H1 (cell line): Measurements from ENCODE around the gene GOLGA6L9. TPM values are rescaled to one million over a fixed set of nuclear protein-coding genes. Genes with fewer than 3 reads are reported as not detected.
"Not testable (repeated sequence)": the region's sequence is repeated elsewhere in the genome, so short reads cannot be mapped to it uniquely, and the experiment has no call there.

ENCODE experiments used
- CTCF ChIA-PET: fragments of 300-600 bp; sonication (Branson Sonifier 250); formaldehyde crosslinking; loops from one replicate; lab custom pipeline; 2021; ENCODE audit not compliant: partially characterized antibody; lab: Charles Lee
- POLR2A ChIA-PET: fragments of 300-600 bp; sonication (Branson Sonifier 250); formaldehyde crosslinking; loops from one replicate; lab custom pipeline; 2021; ENCODE audit warnings: inconsistent platforms; ENCODE audit not compliant: partially characterized antibody; lab: Charles Lee
- DNase-seq, 2 experiments: peaks; one replicate each; pipeline versions ENCODE4 v3.0.0 to v3.0.0-alpha.2; 2010 to 2022; ENCODE audit warnings: low spot score in 2 of 2, low read depth in 1 of 2, mixed read lengths in 1 of 2
- FAIRE-seq: peaks from 2 replicates; lab custom pipeline; 2011; peaks lifted over from hg19 to GRCh38; lab: Jason Lieb, UNC
- H2AFZ ChIP-seq: 2 replicates; pipeline ENCODE4 v1.8.1; 2012; ENCODE audit warnings: low read length, inconsistent platforms
- H2AK5ac ChIP-seq: 2 replicates; pipeline ENCODE4 v1.6.1; 2013; ENCODE audit warnings: low read depth, low read length
- H2BK120ac ChIP-seq: replicated peaks from 2 replicates; pipeline ENCODE3; 2013; ENCODE audit warnings: low read depth, low read length, inconsistent platforms
- H2BK12ac ChIP-seq: 2 replicates; pipeline ENCODE4 v1.6.1; 2013; ENCODE audit warnings: low read depth, low read length
- H2BK15ac ChIP-seq: 2 replicates; pipeline ENCODE4 v1.6.1; 2013; ENCODE audit warnings: low read length
- H2BK20ac ChIP-seq: 2 replicates; pipeline ENCODE4 v1.6.1; 2013; ENCODE audit warnings: low read length
- H2BK5ac ChIP-seq: 2 replicates; pipeline ENCODE4 v1.6.1; 2013; ENCODE audit warnings: low read depth, low read length
- H3K14ac ChIP-seq: 2 replicates; pipeline ENCODE4 v1.6.1; 2013; ENCODE audit warnings: inconsistent platforms; ENCODE audit not compliant: insufficient read length
- H3K18ac ChIP-seq: 2 replicates; pipeline ENCODE4 v1.6.1; 2013; ENCODE audit warnings: low read length; ENCODE audit errors: extremely low read depth
- H3K23ac ChIP-seq: 2 replicates; pipeline ENCODE4 v1.6.1; 2013; ENCODE audit warnings: inconsistent platforms; ENCODE audit not compliant: insufficient read length
- H3K23me2 ChIP-seq: 2 replicates; pipeline ENCODE4 v1.6.1; 2013; ENCODE audit warnings: low read depth, low read length
- H3K27ac ChIP-seq: 2 replicates; pipeline ENCODE4 v1.6.1; 2011; ENCODE audit warnings: low read depth, low read length, inconsistent platforms
- H3K27me3 ChIP-seq, 4 experiments: replicated peaks in 1 of 4; 1 replicate in 1 of 4; 2 replicates in 3 of 4; pipeline versions ENCODE4 v1.6.1 to v1.8.1; 2011 to 2013; ENCODE audit warnings: low read length in 3 of 4, mild to moderate bottlenecking in 3 of 4, inconsistent platforms in 2 of 4, mixed read lengths in 2 of 4, moderate library complexity in 1 of 4; ENCODE audit not compliant: control insufficient read depth in 3 of 4, insufficient read depth in 3 of 4; ENCODE audit errors: extremely low read depth in 1 of 4
- H3K36me3 ChIP-seq, 4 experiments: 2 replicates each; pipeline versions ENCODE4 v1.6.1 to v1.8.1; 2011 to 2013; ENCODE audit warnings: mild to moderate bottlenecking in 4 of 4, low read length in 3 of 4, moderate library complexity in 2 of 4, control low read depth in 1 of 4, inconsistent platforms in 1 of 4; ENCODE audit not compliant: insufficient read depth in 4 of 4, control insufficient read depth in 2 of 4
- H3K4ac ChIP-seq: replicated peaks from 2 replicates; pipeline ENCODE3; 2013; ENCODE audit warnings: low read length, low read depth, mixed read lengths, inconsistent platforms; ENCODE audit not compliant: insufficient read length
- H3K4me1 ChIP-seq, 4 experiments: replicated peaks in 1 of 4; 1 replicate in 1 of 4; 2 replicates in 3 of 4; pipeline versions ENCODE4 v1.6.1 to v1.8.1; 2011 to 2013; ENCODE audit warnings: low read length in 3 of 4, inconsistent platforms in 2 of 4, mixed read lengths in 1 of 4; ENCODE audit not compliant: insufficient read depth in 4 of 4, control insufficient read depth in 3 of 4
- H3K4me2 ChIP-seq, 2 experiments: 2 replicates each; pipeline versions ENCODE4 v1.6.1 to v1.8.1; 2011 to 2013; ENCODE audit warnings: low read depth in 2 of 2, low read length in 2 of 2, control low read depth in 1 of 2, inconsistent platforms in 1 of 2, mild to moderate bottlenecking in 1 of 2; ENCODE audit not compliant: insufficient read depth in 1 of 2
- H3K4me3 ChIP-seq, 4 experiments: fragments of 200-600, 300-600 bp in 1 of 4; sonication (generic), shearing (Covaris generic), sonication (Bioruptor Twin) in 1 of 4; 2 replicates each; pipeline versions ENCODE4 v1.5.1 to v1.8.1; 2011 to 2016; ENCODE audit warnings: low read length in 4 of 4, low read depth in 3 of 4, control low read depth in 2 of 4, inconsistent platforms in 2 of 4, mild to moderate bottlenecking in 2 of 4, mixed read lengths in 1 of 4, moderate library complexity in 1 of 4; ENCODE audit not compliant: insufficient read depth in 2 of 4; ENCODE audit errors: extremely low read depth in 1 of 4
- H3K56ac ChIP-seq: replicated peaks from 2 replicates; pipeline ENCODE3; 2013; ENCODE audit warnings: low read depth, mild to moderate bottlenecking, mixed read lengths, low read length, inconsistent platforms; ENCODE audit not compliant: insufficient read length
- H3K79me1 ChIP-seq: 2 replicates; pipeline ENCODE4 v1.6.1; 2013; ENCODE audit warnings: low read depth, low read length, control low read depth
- H3K79me2 ChIP-seq, 2 experiments: 2 replicates each; pipeline versions ENCODE4 v1.6.1 to v1.8.1; 2012 to 2013; ENCODE audit warnings: low read length in 2 of 2, mild to moderate bottlenecking in 2 of 2, inconsistent platforms in 1 of 2; ENCODE audit not compliant: insufficient read depth in 2 of 2, control insufficient read depth in 1 of 2
- H3K9ac ChIP-seq, 4 experiments: replicated peaks in 1 of 4; 1 replicate in 1 of 4; 2 replicates in 3 of 4; pipeline versions ENCODE4 v1.6.1 to v1.8.1; 2011 to 2013; ENCODE audit warnings: low read depth in 3 of 4, low read length in 3 of 4, control low read depth in 2 of 4, mild to moderate bottlenecking in 2 of 4, moderate library complexity in 2 of 4, inconsistent platforms in 1 of 4; ENCODE audit errors: extremely low read depth in 1 of 4
- H3K9me3 ChIP-seq, 2 experiments: 2 replicates each; pipeline versions ENCODE4 v1.6.1 to v1.8.1; 2012 to 2013; ENCODE audit warnings: mild to moderate bottlenecking in 2 of 2, moderate library complexity in 2 of 2, control low read depth in 1 of 2, inconsistent platforms in 1 of 2, low read depth in 1 of 2, low read length in 1 of 2, mixed read lengths in 1 of 2; ENCODE audit not compliant: insufficient read depth in 2 of 2
- H4K20me1 ChIP-seq, 2 experiments: replicated peaks in 1 of 2; 2 replicates each; pipeline versions ENCODE3 to v1.8.1; 2011 to 2013; ENCODE audit warnings: inconsistent platforms in 2 of 2, low read length in 2 of 2, mild to moderate bottlenecking in 1 of 2; ENCODE audit not compliant: insufficient read depth in 2 of 2, control insufficient read depth in 1 of 2
- H4K5ac ChIP-seq: 2 replicates; pipeline ENCODE4 v1.6.1; 2013; ENCODE audit warnings: low read length, low read depth, mixed read lengths, inconsistent platforms; ENCODE audit not compliant: insufficient read length
- H4K8ac ChIP-seq: 2 replicates; pipeline ENCODE4 v1.8.0; 2013; ENCODE audit warnings: mild to moderate bottlenecking, moderate library complexity, low read length, inconsistent platforms; ENCODE audit not compliant: insufficient read depth; ENCODE audit errors: extremely low read depth
- H4K91ac ChIP-seq: replicated peaks from 2 replicates; pipeline ENCODE3; 2013; ENCODE audit warnings: low read length, mixed read lengths, inconsistent platforms; ENCODE audit not compliant: insufficient read length
- WGBS, 2 experiments: shearing (Covaris generic) in 1 of 2; methylation state at CpG; one replicate each; pipeline versions ENCODE4 v1.1.6 to v1.1.7; 2013 to 2015; ENCODE audit warnings: low lambda C conversion rate in 2 of 2, mixed read lengths in 2 of 2, inconsistent platforms in 1 of 2, low coverage in 1 of 2, missing lambda C conversion rate in 1 of 2; ENCODE audit not compliant: insufficient replicate concordance in 2 of 2, insufficient coverage in 1 of 2, insufficient read length in 1 of 2; ENCODE audit errors: extremely low coverage in 1 of 2, missing lambda C conversion rate in 1 of 2; 5-methylcytosine and 5-hydroxymethylcytosine counted together
- polyA plus RNA-seq, 7 experiments: library from polyadenylated mRNA; depleted of rRNA in 3 of 7; stranded (reverse) in 5 of 7; unstranded in 2 of 7; fragments of >200 nt in 5 of 7; fragments of 200-250 nt in 2 of 7; gene quantifications; 1 replicate in 5 of 7; 2 replicates in 1 of 7; 4 replicates in 1 of 7; pipeline versions ENCODE4 v1.2.1 to v1.2.3, GENCODE V29; 2011 to 2013; ENCODE audit warnings: missing spikeins in 2 of 7, mixed read lengths in 2 of 7
- total RNA-seq: library from RNA; stranded (reverse); fragmentation: NEBNext Ultra II Directional; extraction: Animal tissue kit (Norgen Biotek cat#: 25700); gene quantifications from 2 replicates; pipeline ENCODE4 v1.2.1, GENCODE V29; 2021

GOLGA6L9 gene
- total and polyA plus RNA-seq, 2 of the 8 experiments (the other 6 are each of a cell fraction or from before 2014, with no cell fraction given) = 3.1 to 5.5 TPM

- POLR2A ChIA-PET, H2BK120ac ChIP-seq, H2BK15ac ChIP-seq, H3K23me2 ChIP-seq, H3K27ac ChIP-seq, H2BK5ac ChIP-seq, H3K36me3 ChIP-seq, FAIRE-seq, H2BK12ac ChIP-seq, H4K8ac ChIP-seq, H3K18ac ChIP-seq, H2BK20ac ChIP-seq, H3K79me1 ChIP-seq, H3K4me2 ChIP-seq, H3K79me2 ChIP-seq, H4K91ac ChIP-seq, H3K4me3 ChIP-seq, H3K9me3 ChIP-seq, DNase-seq, H3K4me1 ChIP-seq, H3K23ac ChIP-seq, H4K20me1 ChIP-seq, H3K14ac ChIP-seq, H3K27me3 ChIP-seq, CTCF ChIA-PET, H3K56ac ChIP-seq, H3K9ac ChIP-seq, H3K4ac ChIP-seq, H2AK5ac ChIP-seq, H4K5ac ChIP-seq, H2AFZ ChIP-seq: not testable (repeated sequence)
- 92% methylated on average over 1 of the region's 1 CpG; no CpG with 5 or more reads in 1 of the 2 experiments for whole genome bisulfite sequencing, 2 experiments
These were observed 18.0 kb upstream of the GOLGA6L9 start for GRCh38 chr15:82411595-82411994.

GRCh38 chr15:82414525-82415191, 15.0 kb upstream of the GOLGA6L9 start:
- H4K8ac ChIP-seq, H2BK120ac ChIP-seq, H3K9me3 ChIP-seq, H3K27ac ChIP-seq, H3K27me3 ChIP-seq, FAIRE-seq, POLR2A ChIA-PET, H2BK5ac ChIP-seq, H3K14ac ChIP-seq, H4K91ac ChIP-seq, H3K18ac ChIP-seq, H4K5ac ChIP-seq, H3K9ac ChIP-seq, H2BK15ac ChIP-seq, DNase-seq, H4K20me1 ChIP-seq, H2AK5ac ChIP-seq, CTCF ChIA-PET, H2AFZ ChIP-seq, H3K79me2 ChIP-seq, H3K23me2 ChIP-seq, H2BK20ac ChIP-seq, H3K79me1 ChIP-seq, H3K4me3 ChIP-seq, H3K4me1 ChIP-seq, H3K23ac ChIP-seq, H3K4ac ChIP-seq, H2BK12ac ChIP-seq, H3K4me2 ChIP-seq, H3K56ac ChIP-seq, H3K36me3 ChIP-seq: not testable (repeated sequence)
- 91% methylated on average over 6 of the region's 6 CpGs; no CpG with 5 or more reads in 1 of the 2 experiments for WGBS, 2 experiments
